RPMI7951 (cell line): ENCODE data around the gene COL11A1. TPM values are rescaled to one million over a fixed set of nuclear protein-coding genes. Genes with fewer than 3 reads are reported as not detected.

Source experiments
- DNase-seq: peaks from one replicate; pipeline ENCODE4 v3.0.0-alpha.2; 2012; ENCODE audit warnings: low read depth
- total RNA-seq: library from RNA; depleted of rRNA; stranded (reverse); fragments of >200 nt; shearing (Covaris generic); gene quantifications from 2 replicates; pipeline ENCODE4 v1.2.3, GENCODE V29; 2014

COL11A1 gene
- total RNA-seq, 1 experiment from 2014 or later, result 19.0 TPM

DNA sequence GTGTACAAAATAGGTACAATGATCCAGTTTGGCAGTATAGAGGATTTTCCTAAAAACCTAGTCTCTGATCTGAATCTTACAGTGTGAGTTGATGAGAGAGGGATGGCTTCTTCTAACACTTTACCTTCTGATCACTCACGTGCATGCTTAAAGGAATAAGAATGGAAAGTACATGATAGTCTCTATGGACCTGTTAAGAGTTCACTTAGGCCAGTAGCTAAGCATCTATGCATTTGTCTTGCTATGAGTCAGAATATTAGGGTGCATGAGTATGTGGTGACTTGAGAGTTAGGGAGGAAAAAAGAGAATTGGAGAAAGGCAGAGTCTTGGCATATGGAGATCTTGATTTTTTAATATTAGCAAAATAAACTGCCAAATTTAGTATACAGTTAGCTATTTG, 206.3 kb downstream of the COL11A1 start:
- no peak for DNase-seq

DNA sequence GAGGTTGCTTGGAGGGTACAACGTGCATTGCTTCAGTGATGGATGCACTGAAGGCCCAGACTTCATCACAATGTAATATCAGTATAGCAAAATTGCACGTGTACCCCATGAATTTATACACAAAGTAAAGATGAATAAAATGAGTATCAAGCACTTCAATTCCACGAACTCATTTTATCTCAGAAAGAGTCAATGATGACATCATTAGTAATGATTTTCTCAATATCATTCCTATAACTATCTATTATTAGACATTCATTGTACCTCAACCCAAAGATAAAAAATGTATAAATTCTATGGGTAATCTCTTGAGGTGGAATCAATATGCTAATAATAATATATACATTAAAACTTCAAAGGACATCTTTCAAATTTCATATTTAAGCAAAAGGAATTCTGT, 208.4 kb downstream of the COL11A1 start:
- DNase-seq, result no peak

DNA sequence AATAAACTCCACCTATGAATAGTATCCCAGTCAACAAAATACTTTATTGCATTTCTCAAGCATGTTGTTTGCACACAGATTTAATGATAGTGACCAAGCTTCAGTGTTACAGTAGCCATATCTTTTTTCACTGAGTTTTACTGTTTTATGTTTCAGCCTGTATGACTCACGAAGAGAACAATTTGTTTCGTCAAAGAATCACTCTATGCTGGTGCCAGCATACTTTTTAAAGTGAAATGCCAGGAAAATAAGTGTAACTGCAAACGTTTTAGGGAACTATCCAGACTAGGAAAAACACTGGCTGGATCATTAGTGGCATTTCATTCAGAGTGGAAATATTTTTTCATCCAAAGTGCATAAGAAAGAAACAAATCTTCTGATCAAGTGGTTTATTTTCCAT, 210.8 kb downstream of the COL11A1 start:
- DNase-seq, result peak; percentile 29

DNA sequence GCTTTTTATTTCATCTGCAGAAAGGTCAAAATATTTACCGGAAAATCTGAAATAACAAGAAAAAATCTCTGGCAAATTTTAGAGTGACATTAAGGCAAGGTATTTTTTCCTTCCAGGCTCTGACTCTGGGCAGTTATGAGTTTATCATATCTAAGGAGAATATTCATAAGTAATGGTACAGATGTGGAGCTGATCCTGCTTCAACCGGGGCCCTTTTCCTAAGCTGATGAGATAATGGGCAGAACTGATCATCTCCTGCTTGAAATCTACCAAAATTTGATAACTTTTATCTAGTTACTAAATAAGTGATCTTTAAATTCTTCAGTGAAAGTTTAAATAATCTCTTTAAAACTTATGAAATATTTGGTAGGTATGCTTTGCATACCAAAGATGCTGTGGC, 211.6 kb downstream of the COL11A1 start:
- DNase-seq, result no peak

DNA sequence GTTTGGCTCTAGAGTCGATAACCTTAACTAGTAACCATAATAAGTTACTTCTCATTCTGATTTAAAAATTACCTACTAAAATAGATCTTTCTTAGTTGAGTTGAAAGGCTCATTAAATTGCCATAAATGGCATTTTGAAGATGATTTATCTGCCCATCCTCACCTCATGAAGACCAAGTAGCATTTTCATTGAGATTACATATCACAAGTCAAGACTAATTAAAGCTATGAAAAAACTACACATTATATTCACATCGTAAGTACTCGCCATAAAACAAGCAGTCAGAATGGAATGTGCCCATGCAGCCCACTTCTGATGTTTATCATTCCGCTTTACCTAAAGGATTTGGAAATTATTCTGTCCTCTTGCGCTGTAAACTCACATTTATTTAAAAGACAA, 212.0 kb downstream of the COL11A1 start:
- no peak for DNase-seq

DNA sequence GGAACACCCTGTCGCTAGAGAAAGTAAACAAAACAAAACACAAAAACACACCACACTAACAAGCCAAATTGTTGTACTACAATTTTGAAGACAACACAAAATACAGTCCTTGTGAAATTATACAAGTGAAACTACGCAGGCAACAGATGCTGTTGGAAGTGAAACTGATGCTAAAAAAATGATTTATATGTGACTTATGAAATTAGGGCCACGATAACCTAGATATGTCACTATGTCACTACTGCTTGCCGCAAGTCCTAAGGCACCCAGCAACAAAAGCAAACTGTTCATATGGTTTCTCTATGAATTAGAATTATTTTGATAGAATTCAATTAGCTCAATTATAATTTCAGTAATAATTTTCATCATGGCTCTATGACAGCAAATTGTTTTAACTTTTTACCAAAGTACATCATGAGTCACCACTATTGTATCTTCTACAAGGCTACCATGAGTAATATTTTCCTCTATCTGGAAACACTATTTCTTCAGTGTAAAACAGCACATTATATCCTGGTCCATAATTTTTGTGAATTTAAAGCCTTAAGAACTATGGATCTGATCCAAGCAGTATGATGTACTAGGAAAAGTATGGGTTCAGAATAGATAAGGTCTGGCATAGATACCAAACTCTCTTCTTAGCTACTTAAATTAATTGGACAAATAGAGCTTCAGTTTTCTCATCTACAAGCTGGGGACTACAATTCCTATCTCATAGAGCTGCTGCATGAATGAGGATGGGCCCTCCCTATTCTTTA, 216.3 kb downstream of the COL11A1 start:
- DNase-seq, result peak; percentile 13

DNA sequence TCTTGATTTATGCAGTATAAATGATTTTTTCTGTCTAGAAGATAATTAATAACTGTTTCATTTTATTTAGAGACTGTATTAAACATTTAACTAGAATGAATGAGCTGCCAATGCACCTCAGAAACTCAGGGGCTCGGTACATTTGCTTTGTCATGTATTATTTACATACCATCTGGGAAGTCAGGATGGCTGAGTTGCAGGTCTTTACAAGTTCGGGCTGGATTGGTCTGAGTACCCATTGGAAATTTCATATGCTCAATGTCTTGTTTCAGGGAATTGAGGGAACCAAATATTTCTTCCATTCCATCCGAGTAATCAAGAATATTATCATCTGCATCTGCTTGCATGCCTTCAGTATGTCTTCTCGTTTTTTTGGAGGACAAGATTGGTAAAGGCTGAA, 221.7 kb downstream of the COL11A1 start:
- DNase-seq, result no peak

DNA sequence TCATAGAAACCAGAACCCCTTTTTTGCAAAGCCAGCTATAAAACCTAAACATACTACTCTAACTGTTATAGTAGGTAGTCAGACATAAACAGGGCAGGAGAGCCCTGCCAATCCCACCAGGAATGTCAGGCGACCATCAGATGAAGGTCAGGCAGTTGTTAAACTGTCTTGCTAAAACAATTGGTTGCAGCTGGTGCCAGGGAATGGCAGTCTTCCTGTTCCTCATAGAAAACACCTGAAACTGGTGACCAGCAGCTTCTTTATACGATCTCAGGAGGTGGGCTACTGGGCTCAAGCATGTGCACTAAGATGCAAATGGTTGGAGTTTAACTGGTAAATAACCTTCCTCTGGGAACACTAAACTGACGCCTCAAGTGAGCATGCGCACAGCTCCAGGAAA, 224.1 kb downstream of the COL11A1 start:
- DNase-seq, result no peak

DNA sequence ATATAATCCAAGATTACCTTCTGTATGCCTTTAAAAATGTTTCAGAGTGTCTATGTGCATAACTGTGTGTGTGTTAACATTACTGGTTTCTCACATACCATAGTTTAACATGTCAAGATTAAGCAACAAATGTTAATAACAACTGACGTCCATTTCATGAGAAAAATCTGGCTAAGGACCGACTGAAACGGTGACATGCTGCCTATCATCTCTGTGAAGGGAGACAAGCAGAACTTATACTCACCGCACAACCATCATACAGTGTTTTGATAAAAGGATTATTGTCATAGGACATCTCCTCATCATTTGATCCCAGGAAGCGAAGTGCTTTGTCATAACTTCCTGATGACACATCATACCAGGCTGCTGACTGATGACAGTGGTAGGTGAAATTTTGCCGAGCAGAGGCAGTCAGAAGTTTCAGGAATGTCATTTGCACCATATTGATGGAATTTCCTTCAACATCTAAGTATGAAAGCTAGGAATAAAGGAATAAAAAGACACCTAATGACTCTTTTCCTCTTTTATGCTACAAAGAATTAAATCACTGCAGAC, 228.8 kb downstream of the COL11A1 start:
- DNase-seq, result peak; percentile 71

DNA sequence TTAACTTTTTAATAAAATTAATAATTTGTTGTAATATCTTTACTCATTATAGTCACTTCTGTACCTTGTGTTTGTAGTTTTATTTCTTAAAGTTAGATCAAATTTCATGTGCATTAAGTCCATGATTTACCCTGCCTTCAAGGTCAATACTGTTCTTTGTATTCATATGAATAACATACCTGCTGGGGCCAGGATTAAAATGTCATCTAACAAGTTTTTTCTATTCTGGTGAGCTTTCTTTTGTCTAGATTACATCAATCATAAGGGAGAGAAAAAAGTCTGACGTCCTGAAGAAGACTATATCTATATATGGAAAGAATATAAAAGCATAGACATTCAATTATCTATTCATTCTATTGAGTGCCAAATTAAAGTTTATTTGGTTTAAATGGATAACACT, 232.6 kb downstream of the COL11A1 start:
- no peak for DNase-seq

DNA sequence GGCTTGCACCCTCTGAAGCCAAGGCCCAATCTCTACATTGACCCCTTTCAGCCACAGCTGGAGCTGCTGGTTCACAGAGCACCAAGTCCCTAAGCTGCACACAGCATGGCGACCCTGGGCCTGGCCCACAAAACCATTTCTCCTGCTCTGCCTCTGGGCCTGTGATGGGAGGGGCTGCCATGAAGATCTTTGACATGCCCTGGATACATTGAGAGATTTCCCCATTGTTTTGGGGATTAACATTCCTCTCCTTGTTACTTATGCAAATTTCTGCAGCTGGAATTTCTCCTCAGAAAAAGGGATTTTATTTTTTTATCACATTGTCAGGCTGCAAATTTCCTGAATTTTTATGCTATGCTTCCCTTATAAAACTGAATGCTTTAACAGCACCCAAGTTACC, 235.8 kb downstream of the COL11A1 start:
- DNase-seq, result no peak

DNA sequence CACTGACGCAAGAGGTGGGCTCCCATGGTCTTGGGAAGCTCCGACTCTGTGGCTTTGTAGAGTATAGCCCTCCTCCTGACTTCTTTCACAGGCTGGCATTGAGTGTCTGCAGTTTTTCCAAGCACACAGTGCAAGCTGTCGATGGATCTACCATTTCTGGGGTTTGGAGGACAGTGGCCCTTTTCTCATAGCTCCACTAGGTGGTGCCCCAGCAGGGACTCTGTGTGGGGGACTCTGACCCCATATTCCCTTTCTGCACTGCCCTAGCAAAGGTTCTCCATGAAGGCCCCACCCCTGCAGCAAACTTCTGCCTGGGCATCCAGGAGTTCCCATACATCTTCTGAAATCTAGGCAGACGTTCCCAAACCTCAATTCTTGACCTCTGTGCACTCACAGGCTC, 236.2 kb downstream of the COL11A1 start:
- DNase-seq, result no peak

DNA sequence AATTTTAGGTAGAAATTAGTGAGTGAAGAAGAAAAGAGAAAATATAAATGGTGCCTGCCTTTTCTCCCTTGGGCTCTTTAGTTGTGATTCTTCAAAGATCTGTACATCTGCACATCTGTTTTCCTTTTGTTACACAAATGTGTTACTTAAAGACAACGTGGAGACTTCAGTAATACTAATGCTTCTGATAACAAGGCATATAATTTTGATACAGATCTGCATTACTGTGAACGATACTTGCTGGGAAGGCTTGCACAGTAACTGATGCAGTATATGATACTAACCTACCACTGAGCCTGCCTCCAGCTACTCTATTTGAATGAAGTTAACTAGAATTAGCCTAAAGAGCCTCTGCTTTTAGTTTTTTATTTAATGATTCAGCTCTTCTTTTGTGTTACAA, 244.6 kb downstream of the COL11A1 start:
- no peak for DNase-seq

DNA sequence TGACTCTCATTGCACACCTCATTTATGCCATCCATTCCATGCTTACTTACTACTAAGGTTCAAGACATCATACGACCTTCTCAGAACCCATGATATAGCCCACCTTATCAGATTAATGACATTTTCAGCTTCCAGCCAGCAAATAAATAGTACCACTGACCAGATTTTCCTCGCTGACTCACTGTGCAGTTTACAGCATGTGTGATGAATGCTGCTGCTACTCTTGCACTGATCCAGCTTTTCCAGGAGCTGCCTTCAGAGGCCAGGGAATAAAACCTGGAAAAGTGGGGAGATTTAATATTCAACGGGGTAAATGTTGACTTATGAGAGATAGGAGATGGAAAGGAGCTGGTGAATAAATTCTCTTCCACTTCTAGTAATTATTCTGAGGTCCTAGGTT, 247.1 kb downstream of the COL11A1 start:
- DNase-seq, result no peak

DNA sequence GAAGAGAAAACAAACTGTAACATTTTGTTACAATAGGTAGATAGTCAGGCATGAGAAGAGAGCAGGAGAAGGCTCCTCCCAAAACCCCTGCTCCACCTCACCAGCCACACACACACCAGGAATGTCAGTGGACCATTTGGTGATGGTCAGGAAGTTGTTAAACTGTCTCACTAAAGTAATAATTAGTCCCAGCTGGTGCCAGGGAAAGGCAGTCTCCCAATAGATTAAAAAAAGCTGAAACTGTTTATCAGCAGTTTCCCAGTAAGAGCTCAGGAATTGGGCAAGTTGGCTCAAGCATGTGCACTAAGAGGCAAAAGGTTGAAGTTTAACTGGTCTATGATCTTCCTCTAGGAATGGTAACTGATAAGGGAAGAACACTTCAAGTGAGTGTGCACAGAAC, 249.6 kb downstream of the COL11A1 start:
- peak; percentile 40 for DNase-seq

DNA sequence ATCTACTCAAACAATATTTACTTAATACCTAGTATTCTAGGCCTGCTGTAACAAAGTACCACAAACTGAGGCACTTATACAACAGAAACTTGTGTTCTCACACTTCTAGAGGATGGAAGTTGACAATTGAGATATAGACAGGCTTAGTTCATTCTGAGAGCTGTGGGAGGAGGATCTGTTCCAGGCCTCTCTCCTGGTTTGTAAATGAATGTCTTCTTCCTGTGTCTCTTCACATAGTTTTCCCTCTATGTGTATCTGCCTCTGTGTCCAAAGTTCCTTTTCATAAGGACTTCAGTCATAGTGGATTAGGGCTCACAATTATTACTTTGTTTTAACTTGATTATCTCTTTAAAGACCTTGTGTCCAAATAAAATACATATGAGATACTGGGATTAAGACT, 251.1 kb downstream of the COL11A1 start:
- DNase-seq, result no peak

DNA sequence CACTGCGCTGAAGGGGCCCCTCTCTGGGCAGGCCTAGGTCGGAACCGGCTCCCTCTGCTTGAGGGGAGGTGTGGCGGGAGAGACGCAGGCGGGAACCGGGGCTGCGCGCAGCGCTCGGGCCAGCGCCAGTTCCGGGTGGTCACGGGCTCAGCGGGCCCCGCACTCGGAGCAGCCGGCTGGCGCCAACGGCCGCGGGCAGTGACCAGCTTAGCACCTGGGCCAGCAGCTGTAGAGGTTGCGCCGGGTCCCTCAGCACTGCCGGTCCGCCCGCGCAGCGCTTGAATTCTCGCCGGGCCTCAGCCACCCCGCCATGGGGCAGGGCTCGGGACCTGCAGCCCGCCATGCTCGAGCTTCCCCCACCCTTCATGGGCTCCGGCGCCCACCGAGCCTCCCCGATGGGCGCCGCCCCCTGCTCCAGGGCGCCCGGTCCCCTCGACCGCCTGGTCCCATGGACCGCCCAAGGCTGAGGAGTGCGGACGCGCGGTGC, 254.6 kb downstream of the COL11A1 start:
- DNase-seq, result no peak

DNA sequence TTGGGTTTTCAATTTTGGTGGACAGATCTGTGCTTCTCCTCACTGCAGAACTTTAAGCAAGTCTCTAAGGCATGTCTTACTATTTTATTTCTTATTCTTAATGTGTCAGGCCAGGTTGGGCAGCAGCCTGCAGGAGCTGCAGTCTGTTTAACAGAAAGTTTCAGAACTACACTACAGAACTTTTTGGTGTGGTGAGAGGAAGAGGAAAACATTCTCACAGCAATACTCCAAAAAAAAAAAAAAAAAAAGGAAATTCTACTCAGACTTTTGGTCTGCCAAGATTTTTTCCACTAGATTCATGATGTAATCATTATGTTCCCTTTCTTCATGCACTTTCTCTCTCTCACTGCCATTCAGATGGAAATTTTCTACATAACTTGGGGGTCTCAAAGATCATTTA, 255.2 kb downstream of the COL11A1 start:
- DNase-seq, result no peak

DNA sequence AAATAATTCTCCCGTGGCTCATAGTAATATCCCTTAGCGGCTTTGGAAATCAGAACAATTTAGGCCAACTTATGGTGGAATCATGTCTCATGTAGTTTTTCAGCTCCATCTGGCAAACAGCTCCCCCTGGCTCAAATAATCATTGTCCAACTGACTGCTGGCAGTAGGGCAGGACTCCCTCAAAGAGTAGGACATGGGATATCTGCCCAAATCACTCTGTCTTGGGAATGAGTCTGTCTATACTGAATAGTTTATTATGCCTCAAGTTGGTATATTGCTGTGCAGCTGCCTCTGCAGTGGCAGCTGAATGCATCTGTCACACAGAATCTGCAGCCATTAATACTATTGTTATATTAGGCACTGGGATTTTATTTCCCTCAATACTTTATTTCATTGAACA, 255.7 kb downstream of the COL11A1 start:
- DNase-seq, result peak; percentile 8

DNA sequence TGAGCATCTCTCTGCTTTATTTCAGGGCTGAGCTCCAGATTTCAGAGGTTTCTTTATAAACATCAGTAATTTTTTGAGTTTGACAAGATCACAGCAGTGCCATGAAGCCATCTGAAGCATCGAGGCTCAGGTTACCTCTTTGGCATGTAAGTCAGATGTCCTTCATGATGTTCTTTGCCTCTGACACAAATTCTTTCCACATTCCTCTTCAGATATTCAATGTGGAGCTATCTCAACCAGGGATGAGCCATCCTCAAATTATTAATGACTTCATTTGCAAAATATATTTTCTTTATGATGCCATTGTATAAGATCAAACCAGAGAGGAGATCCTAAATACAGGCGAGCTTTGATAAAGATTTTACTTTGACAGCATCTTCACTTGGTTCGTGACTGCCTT, 256.7 kb downstream of the COL11A1 start:
- DNase-seq, result no peak

DNA sequence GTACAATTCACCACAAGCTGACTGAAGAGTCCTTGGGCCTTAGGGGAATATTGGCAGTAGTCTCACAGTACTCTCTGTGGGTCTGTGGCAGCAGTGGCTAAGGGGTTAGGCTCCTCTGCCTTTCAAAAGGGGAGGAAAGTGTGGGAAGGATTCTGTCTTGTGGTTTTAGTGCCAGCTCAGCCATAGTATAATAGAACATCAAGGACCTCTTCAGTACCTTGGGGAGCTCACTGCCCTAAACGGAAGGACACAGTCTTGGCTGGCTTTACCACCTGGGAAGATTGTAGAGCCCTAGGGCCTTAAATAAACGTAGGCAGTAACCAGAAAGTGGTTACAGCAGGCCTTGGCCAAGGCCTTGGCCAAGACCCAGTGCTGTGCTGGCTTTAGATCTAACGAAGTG, 265.7 kb downstream of the COL11A1 start:
- DNase-seq, result peak; percentile 57

DNA sequence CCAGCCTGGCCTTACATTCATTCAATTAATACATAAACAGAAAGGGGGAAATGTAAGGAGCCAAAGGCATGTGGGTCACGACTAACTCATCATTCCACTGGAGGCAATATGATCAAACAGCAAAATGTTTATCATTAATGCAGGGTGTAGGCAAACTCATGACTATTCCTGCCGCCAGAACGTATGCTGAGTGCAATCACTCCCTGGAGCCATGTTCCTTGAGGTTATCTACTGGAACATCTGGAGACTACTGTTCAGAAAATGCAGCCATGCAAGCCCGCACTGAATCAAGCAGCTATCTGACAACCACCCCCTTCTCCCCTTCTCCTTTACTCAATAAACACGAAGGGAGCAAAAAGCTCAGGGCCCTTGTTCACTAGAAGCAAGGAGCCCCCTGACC, 267.6 kb downstream of the COL11A1 start:
- no peak for DNase-seq

DNA sequence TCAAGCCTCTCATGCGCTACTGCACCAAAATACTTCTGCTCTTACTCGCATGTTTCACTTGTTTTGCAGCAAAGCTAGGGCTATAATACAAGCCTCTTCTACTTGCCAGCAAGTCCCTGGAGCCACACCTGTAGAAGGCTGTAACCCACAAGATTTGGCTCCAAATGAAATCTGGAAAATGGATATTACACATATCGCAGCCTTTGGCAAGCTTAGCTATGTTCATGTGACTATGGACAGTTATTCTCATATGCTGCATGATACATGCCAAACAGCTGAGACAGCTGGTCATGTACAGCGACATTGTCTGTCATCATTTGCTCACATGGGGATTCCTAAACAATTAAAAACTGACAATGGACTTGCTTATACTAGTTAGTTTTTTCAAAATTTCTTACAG, 270.3 kb downstream of the COL11A1 start:
- DNase-seq, result no peak

DNA sequence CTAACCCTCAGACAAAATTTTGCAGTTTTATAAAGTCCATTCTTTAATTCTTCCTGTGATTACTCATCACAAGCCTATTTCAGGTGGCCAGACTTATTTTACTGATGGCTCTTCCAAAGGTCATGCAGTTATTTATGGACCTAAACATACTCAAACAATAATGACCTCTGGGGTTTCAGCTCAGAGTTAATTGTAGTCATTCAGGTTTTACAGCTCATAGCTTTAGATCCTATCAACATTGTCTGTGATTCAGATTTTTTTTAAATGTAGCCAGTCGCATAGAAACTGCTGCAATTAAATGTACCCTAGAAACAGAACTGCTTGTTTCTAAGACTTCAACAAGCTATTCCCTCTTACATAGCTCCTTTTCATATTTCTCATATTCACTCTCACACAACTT, 270.8 kb downstream of the COL11A1 start:
- DNase-seq, result peak; percentile 35
